Activated gamma-delta T cell treated with Interleukin-2 at 50 U/mL for 16 hours (primary cell): ENCODE measurements around the gene PCBP3.
"Not testable (repeated sequence)": the region's sequence is repeated elsewhere in the genome, so short reads cannot be mapped to it uniquely, and the experiment has no call there.

Experiments used
- DNase-seq: peaks from one replicate; pipeline ENCODE4 v3.0.0-alpha.2; 2020

The PCBP3 gene

GRCh38 chr21:45613881-45614280 is 29.6 kb upstream of the PCBP3 start:
- no peak for DNase-seq

GRCh38 chr21:45615145-45615711 is 28.3 kb upstream of the PCBP3 start:
- DNase-seq: peak; percentile 74

- no peak for DNase-seq
These were observed 26.3 kb upstream of the PCBP3 start for GRCh38 chr21:45617021-45617921.

- no peak for DNase-seq
These were observed 25.2 kb upstream of the PCBP3 start for GRCh38 chr21:45618287-45618686.

- no peak for DNase-seq
These were observed 24.6 kb upstream of the PCBP3 start for GRCh38 chr21:45618846-45619485.

- DNase-seq: no peak
These were observed 23.2 kb upstream of the PCBP3 start for GRCh38 chr21:45620201-45620923.

GRCh38 chr21:45621435-45622331 is 21.8 kb upstream of the PCBP3 start:
- not testable (repeated sequence) for DNase-seq

- no peak for DNase-seq
These were observed 21.0 kb upstream of the PCBP3 start for GRCh38 chr21:45622416-45623097.

GRCh38 chr21:45623436-45623835 is 20.1 kb upstream of the PCBP3 start:
- DNase-seq: no peak

- DNase-seq: not testable (repeated sequence)
These were observed 17.4 kb upstream of the PCBP3 start for GRCh38 chr21:45626127-45626526.

- no peak for DNase-seq
These were observed 14.2 kb upstream of the PCBP3 start for GRCh38 chr21:45629046-45629981.

GRCh38 chr21:45630066-45630694 is 13.3 kb upstream of the PCBP3 start:
- DNase-seq: no peak

- DNase-seq: no peak
These were observed 12.6 kb upstream of the PCBP3 start for GRCh38 chr21:45630876-45631275.

GRCh38 chr21:45631540-45631939 is 12.0 kb upstream of the PCBP3 start:
- no peak for DNase-seq

- DNase-seq: no peak
These were observed 11.4 kb upstream of the PCBP3 start for GRCh38 chr21:45632160-45632559.

GRCh38 chr21:45632637-45633251 is 10.8 kb upstream of the PCBP3 start:
- DNase-seq: no peak

GRCh38 chr21:45634511-45635183 is 8.9 kb upstream of the PCBP3 start:
- DNase-seq: no peak

- no peak for DNase-seq
These were observed 8.0 kb upstream of the PCBP3 start for GRCh38 chr21:45635271-45636151.
